ENCODE measurements around the gene NRG2. TPM values are rescaled to one million over a fixed set of nuclear protein-coding genes. Genes with fewer than 3 reads are reported as not detected.

The NRG2 gene
- total and polyA plus RNA-seq, 2 of the 8 experiments (the other 6 are each of a cell fraction or from before 2014, with no cell fraction given) = 0.27 to 0.54 TPM

DNA sequence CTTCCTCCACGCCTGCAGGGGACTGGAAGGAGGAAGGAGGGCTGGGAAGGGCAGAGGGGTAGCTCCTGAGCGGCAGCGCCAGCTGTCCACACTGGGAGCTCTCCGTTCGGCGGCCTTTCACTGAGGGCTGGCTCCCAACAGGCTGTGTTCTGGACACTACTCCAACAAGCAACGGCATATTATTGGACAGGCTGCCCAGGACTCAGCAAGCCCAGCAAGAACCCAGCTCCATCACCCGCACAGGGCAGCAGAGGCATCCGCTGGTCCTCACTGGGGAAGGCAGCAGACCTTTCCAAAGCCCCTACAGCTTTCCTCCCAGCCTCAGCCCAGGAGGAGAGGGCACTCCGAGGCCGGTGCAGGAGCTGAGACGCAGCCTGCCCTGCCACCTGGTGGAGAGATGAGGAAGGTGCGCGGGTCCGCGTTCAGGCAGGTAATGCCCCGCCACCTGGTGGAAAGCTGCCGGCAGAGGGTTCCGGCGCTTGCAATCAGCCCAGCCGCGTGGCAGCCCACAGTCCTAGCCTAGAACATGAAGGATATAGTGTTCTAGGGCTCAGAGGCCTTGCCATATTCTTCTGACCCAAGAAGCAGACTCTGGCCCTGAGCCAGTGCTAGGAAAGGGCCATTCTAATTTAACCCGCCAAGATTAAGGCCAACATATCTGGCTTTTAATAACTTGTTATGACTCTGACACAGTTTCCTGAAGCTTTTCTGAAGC lies 74.4 kb downstream of the NRG2 start (continued):
- TF ChIP-seq, protein P1, sequence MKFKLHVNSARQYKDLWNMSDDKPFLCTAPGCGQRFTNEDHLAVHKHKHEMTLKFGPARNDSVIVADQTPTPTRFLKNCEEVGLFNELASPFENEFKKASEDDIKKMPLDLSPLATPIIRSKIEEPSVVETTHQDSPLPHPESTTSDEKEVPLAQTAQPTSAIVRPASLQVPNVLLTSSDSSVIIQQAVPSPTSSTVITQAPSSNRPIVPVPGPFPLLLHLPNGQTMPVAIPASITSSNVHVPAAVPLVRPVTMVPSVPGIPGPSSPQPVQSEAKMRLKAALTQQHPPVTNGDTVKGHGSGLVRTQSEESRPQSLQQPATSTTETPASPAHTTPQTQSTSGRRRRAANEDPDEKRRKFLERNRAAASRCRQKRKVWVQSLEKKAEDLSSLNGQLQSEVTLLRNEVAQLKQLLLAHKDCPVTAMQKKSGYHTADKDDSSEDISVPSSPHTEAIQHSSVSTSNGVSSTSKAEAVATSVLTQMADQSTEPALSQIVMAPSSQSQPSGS (IDR thresholded peaks at IDR 0.05; ENCODE audit: low read length) = no peak
- no peak for TF ChIP-seq ASH2L (IDR thresholded peaks at IDR 0.05; ENCODE audit: low read length)
- TF ChIP-seq SAP30 (IDR thresholded peaks at IDR 0.05; ENCODE audit: insufficient read depth, insufficient replicate concordance, low read length) = no peak
- TF ChIP-seq RFX5 (IDR thresholded peaks at IDR 0.05; ENCODE audit: borderline replicate concordance, low read depth, low read length) = no peak
- TF ChIP-seq POLR2A (IDR thresholded peaks at IDR 0.05; ENCODE audit: control extremely low read depth in 1 of 2, low read depth in 2 of 2, low read length in 2 of 2) = no peak
- TF ChIP-seq RXRA (IDR thresholded peaks at IDR 0.05; ENCODE audit: insufficient read depth, low read depth, low read length) = no peak
- TF ChIP-seq, protein P2, sequence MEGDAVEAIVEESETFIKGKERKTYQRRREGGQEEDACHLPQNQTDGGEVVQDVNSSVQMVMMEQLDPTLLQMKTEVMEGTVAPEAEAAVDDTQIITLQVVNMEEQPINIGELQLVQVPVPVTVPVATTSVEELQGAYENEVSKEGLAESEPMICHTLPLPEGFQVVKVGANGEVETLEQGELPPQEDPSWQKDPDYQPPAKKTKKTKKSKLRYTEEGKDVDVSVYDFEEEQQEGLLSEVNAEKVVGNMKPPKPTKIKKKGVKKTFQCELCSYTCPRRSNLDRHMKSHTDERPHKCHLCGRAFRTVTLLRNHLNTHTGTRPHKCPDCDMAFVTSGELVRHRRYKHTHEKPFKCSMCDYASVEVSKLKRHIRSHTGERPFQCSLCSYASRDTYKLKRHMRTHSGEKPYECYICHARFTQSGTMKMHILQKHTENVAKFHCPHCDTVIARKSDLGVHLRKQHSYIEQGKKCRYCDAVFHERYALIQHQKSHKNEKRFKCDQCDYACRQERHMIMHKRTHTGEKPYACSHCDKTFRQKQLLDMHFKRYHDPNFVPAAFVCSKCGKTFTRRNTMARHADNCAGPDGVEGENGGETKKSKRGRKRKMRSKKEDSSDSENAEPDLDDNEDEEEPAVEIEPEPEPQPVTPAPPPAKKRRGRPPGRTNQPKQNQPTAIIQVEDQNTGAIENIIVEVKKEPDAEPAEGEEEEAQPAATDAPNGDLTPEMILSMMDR (IDR thresholded peaks at IDR 0.05; ENCODE audit: control extremely low read depth in 1 of 3, insufficient read depth in 1 of 3, low read depth in 1 of 3, low read length in 3 of 3) = peak; percentile 100
- TF ChIP-seq SP2 (IDR thresholded peaks at IDR 0.05; ENCODE audit: low read length) = no peak
- 0 out of 4 replicates have a peak, but pooled peaks of 1 of the 2 experiments have one; percentile 48 for TF ChIP-seq SIN3A (conservative IDR thresholded peaks at IDR 0.05 in 1 of 2, IDR thresholded peaks at IDR 0.05 in 1 of 2; ENCODE audit: low read depth in 1 of 2, low read length in 2 of 2)
- no peak for TF ChIP-seq SP1 (IDR thresholded peaks at IDR 0.05; ENCODE audit: low read depth, low read length)
- no peak for TF ChIP-seq SIRT6 (IDR thresholded peaks at IDR 0.05; ENCODE audit: low read length)
- peak; percentile 63 for TF ChIP-seq CREB1 (IDR thresholded peaks at IDR 0.05)
- no peak for TF ChIP-seq CBX8 (IDR thresholded peaks at IDR 0.05; ENCODE audit: borderline replicate concordance, low read depth, low read length)
- TF ChIP-seq BCL11A (IDR thresholded peaks at IDR 0.05; ENCODE audit: low read depth in 2 of 2, low read length in 2 of 2) = no peak
- no peak for TF ChIP-seq POLR2AphosphoS5 (IDR thresholded peaks at IDR 0.05; ENCODE audit: low read depth, low read length)
- no peak for TF ChIP-seq KDM1A (IDR thresholded peaks at IDR 0.05; ENCODE audit: borderline replicate concordance, low read length)

Measured in H1 (cell line).